IPS DF 6.9 (cell line): ENCODE data around the gene EPO.
"Not testable (repeated sequence)": the region's sequence is repeated elsewhere in the genome, so short reads cannot be mapped to it uniquely, and the experiment has no call there.

ENCODE experiments used
- DNase-seq: peaks from one replicate; pipeline ENCODE4 v3.0.0-alpha.2; 2013; ENCODE audit warnings: low read depth, low spot score
- H3K27ac ChIP-seq: one replicate; pipeline ENCODE4 v1.5.1; 2013; ENCODE audit warnings: low read length, control low read depth
- H3K27me3 ChIP-seq: 2 replicates; pipeline ENCODE4 v1.6.1; 2013; ENCODE audit warnings: mild to moderate bottlenecking, low read length; ENCODE audit not compliant: control insufficient read depth, insufficient read depth
- H3K36me3 ChIP-seq: 2 replicates; pipeline ENCODE4 v1.6.1; 2013; ENCODE audit warnings: low read length; ENCODE audit not compliant: control insufficient read depth, insufficient read depth
- H3K4me1 ChIP-seq: 2 replicates; pipeline ENCODE4 v1.6.1; 2013; ENCODE audit warnings: low read length; ENCODE audit not compliant: control insufficient read depth, insufficient read depth
- H3K4me3 ChIP-seq: 2 replicates; pipeline ENCODE4 v1.5.1; 2013; ENCODE audit warnings: mild to moderate bottlenecking, low read length
- H3K9me3 ChIP-seq: 2 replicates; pipeline ENCODE4 v1.6.1; 2013; ENCODE audit warnings: low read length, inconsistent platforms; ENCODE audit not compliant: control insufficient read depth, insufficient read depth
- WGBS: extraction: QIAGEN DNeasy Blood & Tissue Kit; methylation state at CpG from one replicate; pipeline ENCODE4 v1.1.7; 2013; ENCODE audit warnings: mixed read lengths, missing lambda C conversion rate; ENCODE audit not compliant: insufficient read length, insufficient coverage; 5-methylcytosine and 5-hydroxymethylcytosine counted together

Gene EPO

DNA sequence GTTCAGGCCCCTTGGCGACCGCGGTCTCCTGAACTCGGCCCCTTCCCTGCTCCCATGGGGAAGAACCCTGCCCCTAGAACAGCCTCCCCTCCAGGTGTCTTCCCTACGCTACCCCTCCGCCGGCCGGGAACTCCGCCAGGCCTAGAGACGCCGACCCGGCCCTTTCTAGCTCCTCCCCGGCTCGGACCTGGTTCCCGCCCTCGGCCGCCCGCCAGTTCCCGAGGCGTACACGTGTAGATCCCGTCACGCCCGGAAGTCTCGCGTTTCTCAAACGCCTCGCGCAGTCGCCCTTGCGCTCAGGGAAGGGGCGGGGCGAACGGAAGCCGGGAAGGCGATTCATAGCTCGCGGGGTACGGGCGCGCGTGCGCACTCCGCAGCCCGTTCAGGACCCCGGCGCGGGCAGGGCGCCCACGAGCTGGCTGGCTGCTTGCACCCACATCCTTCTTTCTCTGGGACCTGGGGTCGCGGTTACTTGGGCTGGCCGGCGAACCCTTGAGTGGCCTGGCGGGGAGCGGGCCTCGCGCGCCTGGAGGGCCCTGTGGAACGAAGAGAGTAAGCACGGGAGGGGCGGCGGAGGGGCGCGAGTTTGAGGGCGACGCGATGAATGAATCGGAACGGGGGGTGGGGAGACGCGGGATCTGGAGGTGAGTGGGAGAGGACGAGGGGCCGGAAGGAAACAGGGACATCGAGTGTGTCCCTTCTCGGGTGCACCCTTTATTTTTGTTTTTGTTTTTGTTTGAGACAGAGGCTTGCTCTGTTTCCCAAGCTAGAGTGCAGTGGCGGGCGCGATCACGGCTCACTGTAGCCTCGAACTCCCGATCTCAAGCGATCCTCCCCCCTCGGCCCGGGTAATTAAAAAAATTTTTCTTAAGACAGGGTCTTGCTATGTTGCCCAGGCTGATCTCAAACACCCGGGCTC lies 14.3 kb upstream of the EPO start, which contains the start of gene POP7:
POP7 (plus strand) TSS at position 369 of the 919 bp plus-strand sequence. CDS start 710 bp downstream, outside the sequence.
- peak; percentile 95 for DNase-seq
- Histone ChIP-seq H3K9me3 (no peaks in the 10 kb centered on the region), H3K27ac (no peak within 1 kb of the TSS), H3K27me3 (no peaks in the 10 kb centered on the region), H3K36me3 (0 out of 2 replicates have a peak, but pooled peaks cover 4% of the 10 kb centered on the region), H3K4me1 (no peaks in the 10 kb centered on the region), H3K4me3 (peak within 1 kb of the TSS; percentile 75)
- WGBS = no CpG with 5 or more reads among the region's 86 CpGs

DNA sequence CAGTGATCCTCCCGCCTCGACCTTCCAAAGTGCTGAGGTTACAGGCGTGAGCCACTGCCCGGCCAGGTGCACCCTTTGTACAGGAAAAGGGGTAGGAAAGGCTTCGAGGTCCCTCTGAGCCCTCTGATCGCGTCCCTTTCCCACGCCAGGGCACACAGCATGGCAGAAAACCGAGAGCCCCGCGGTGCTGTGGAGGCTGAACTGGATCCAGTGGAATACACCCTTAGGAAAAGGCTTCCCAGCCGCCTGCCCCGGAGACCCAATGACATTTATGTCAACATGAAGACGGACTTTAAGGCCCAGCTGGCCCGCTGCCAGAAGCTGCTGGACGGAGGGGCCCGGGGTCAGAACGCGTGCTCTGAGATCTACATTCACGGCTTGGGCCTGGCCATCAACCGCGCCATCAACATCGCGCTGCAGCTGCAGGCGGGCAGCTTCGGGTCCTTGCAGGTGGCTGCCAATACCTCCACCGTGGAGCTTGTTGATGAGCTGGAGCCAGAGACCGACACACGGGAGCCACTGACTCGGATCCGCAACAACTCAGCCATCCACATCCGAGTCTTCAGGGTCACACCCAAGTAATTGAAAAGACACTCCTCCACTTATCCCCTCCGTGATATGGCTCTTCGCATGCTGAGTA lies 13.5 kb upstream of the EPO start:
- 0 out of 2 replicates have a peak, but pooled peaks cover 4% of the 10 kb centered on the region for H3K36me3 ChIP-seq
- H3K9me3 ChIP-seq = no peaks in the 10 kb centered on the region
- H3K27me3 ChIP-seq = no peaks in the 10 kb centered on the region
- H3K4me3 ChIP-seq = peak overlapping the region; percentile 75
- no peak for DNase-seq
- WGBS = no CpG with 5 or more reads among the region's 34 CpGs
- H3K27ac ChIP-seq = no peak overlapping the region
- H3K4me1 ChIP-seq = no peaks in the 10 kb centered on the region

DNA sequence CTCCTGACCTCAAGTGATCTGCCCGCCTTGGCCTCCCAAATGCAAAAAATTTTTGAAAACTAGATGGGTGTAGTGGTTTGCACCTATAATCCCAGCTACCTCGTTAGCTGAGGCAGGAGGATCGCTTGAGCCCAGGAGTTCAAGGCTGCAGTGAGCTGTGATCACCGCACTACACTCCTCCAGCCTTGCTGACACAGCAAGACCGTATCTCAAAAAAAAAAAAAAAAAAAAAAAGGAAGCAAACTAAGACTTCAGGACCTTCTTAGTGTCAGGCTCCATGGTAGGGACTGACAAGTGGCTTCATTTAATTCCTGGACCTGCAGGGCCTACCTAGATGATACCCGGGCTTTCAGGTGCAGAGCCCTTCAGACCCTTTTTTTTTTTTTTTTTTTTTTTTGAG lies 11.9 kb upstream of the EPO start:
- Histone ChIP-seq H3K4me3 (no peak overlapping the region), H3K4me1 (no peaks in the 10 kb centered on the region), H3K27me3 (no peaks in the 10 kb centered on the region), H3K27ac (no peak overlapping the region), H3K36me3 (0 out of 2 replicates have a peak, but pooled peaks cover 4% of the 10 kb centered on the region), H3K9me3 (no peaks in the 10 kb centered on the region)
- no CpG with 5 or more reads among the region's 6 CpGs for WGBS
- DNase-seq = no peak

DNA sequence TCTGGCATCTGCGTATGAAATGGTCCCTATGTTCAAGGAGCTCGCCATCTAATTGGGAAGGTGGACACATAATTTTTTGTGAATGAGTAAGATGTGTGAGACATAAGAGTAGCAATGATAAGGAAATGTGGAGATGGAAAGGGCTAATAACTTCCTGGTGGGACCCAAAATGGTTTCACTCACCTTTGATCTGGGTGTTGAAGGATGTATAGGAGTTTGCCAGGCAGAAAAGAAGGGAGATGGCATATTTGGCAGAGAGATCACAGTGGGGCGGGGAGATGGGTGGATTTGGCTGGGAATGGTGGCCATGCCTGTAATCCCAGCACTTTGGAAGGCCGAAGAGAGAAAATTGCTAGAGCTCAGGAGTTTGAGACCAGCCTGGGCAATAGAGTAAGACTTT lies 9.8 kb upstream of the EPO start:
- Histone ChIP-seq H3K36me3 (0 out of 2 replicates have a peak, but pooled peaks cover 4% of the 10 kb centered on the region), H3K4me1 (no peaks in the 10 kb centered on the region), H3K27me3 (no peaks in the 10 kb centered on the region), H3K27ac (no peak overlapping the region), H3K9me3 (no peaks in the 10 kb centered on the region), H3K4me3 (no peak overlapping the region)
- no CpG with 5 or more reads among the region's 4 CpGs for WGBS
- no peak for DNase-seq

DNA sequence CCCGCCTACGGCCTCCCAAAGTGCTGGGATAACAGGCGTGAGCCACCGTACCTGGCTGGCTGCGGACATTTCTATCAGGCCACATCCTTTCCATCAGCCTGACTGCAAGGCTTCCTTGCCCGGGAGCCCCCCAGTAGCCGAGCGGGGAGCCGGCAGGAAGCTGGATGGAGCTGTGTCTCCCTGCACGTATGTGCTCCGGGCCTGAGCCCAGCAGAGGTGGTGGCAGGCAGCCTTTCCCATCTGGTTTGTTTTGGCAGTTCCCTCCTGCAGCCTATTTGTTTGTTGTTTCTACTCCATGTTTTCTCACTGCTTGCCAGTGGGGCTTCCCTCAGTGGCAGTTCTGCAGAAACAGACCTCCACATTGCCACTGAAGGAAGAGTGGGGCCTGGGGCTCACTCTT lies 8.9 kb upstream of the EPO start:
- no CpG with 5 or more reads among the region's 11 CpGs for WGBS
- no peak for DNase-seq
- H3K36me3 ChIP-seq = 0 out of 2 replicates have a peak, but pooled peaks cover 4% of the 10 kb centered on the region
- no peaks in the 10 kb centered on the region for H3K9me3 ChIP-seq
- no peaks in the 10 kb centered on the region for H3K27me3 ChIP-seq
- H3K27ac ChIP-seq = no peak overlapping the region
- H3K4me1 ChIP-seq = no peaks in the 10 kb centered on the region
- H3K4me3 ChIP-seq = no peak overlapping the region

DNA sequence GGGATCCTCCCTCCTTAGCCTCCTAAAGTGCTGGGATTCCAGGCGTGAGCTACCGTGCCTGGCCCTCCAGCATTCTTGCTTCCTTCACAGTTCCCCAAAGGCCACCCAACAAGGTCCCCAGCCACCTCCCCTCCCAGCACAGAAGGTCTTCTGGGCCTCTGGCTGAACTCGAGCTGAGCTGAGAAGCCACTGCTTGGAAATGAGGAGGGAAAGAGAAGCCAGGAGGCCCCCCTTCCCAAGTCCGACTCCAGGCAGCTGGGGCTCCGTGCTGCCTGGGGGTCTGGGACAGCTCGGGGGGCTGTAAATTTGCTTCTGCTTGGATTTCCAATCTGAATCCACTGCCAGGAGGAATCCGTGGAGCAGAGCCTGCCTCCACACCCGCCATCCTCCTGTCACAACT lies 5.5 kb upstream of the EPO start:
- Histone ChIP-seq H3K4me1 (no peaks in the 10 kb centered on the region), H3K36me3 (no peaks in the 10 kb centered on the region), H3K27me3 (peaks cover under 1% of the 10 kb centered on the region; the same call in 1 of the 2 replicates), H3K4me3 (no peak overlapping the region), H3K27ac (no peak overlapping the region), H3K9me3 (no peaks in the 10 kb centered on the region)
- no CpG with 5 or more reads among the region's 8 CpGs for WGBS
- DNase-seq = no peak

DNA sequence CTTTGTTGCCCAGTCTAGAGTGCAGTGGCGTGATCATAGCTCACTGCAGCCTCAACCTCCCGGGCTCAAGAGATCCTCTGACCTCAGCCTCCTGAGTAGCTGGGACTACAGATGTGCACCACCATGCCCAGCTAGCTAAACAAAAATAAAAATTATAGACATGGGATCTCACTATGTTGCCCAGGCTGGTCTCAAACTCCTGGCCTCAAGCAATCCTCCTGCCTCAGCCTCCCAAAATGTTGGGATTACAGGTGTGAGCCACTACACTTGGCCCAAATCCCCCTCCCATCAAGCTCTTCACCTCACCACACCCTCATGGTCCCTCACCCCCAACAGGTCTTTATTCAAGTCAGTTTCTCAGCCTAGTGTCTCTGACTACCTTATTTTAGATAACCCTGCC lies 3.2 kb upstream of the EPO start:
- not testable (repeated sequence) for H3K27ac ChIP-seq, DNase-seq, H3K4me3 ChIP-seq, H3K36me3 ChIP-seq, H3K4me1 ChIP-seq, H3K9me3 ChIP-seq
- no CpG with 5 or more reads among the region's 2 CpGs for WGBS
- peaks cover 11% of the 10 kb centered on the region; the same call in 1 of the 2 replicates for H3K27me3 ChIP-seq

DNA sequence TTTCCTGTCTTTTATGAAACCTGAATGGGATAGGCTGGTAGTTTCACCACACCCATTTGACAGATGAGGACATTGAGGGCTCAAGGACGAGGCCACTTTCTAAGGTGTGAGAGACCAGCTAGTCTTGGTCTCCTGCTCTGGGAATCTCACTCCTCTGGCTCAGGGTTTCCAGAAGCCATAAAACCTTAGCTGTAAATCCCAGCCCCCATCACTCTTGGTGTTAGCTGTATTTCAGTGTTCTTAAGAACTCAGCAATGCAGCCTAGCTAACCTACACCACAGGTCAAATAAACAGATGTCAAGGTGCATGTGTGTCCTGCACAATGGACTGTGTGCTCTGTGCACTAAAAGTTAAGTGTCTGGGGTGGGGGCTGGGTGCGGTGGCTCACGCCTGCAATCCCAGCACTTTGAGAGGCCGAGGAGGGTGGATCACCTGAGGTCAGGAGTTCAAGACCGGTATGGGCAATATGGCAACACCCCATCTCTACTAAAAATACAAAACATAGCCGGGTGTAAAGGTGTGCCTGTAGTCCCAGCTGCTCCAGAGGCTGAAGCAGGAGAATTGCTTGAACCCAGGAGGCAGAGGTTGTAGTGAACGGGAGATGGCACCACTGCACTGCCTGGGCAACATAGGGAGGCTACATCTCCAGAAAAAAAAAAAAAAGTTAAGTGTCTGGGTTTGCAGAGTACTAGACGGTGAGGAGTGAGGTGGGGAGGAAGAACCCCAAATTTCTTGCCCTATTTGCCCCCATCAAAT lies 567 bp upstream of the EPO start:
- Histone ChIP-seq H3K27me3 (peaks cover 11% of the 10 kb centered on the region; the same call in 1 of the 2 replicates), H3K4me3 (no peak overlapping the region; the same call in 1 of the 2 replicates), H3K4me1 (no peaks in the 10 kb centered on the region), H3K36me3 (no peaks in the 10 kb centered on the region), H3K27ac (no peak overlapping the region), H3K9me3 (no peaks in the 10 kb centered on the region)
- DNase-seq = no peak
- WGBS = no CpG with 5 or more reads among the region's 8 CpGs

DNA sequence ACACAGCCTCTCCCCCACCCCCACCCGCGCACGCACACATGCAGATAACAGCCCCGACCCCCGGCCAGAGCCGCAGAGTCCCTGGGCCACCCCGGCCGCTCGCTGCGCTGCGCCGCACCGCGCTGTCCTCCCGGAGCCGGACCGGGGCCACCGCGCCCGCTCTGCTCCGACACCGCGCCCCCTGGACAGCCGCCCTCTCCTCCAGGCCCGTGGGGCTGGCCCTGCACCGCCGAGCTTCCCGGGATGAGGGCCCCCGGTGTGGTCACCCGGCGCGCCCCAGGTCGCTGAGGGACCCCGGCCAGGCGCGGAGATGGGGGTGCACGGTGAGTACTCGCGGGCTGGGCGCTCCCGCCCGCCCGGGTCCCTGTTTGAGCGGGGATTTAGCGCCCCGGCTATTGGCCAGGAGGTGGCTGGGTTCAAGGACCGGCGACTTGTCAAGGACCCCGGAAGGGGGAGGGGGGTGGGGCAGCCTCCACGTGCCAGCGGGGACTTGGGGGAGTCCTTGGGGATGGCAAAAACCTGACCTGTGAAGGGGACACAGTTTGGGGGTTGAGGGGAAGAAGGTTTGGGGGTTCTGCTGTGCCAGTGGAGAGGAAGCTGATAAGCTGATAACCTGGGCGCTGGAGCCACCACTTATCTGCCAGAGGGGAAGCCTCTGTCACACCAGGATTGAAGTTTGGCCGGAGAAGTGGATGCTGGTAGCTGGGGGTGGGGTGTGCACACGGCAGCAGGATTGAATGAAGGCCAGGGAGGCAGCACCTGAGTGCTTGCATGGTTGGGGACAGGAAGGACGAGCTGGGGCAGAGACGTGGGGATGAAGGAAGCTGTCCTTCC lies 620 bp downstream of the EPO start:
- Histone ChIP-seq H3K9me3 (no peaks in the 10 kb centered on the region), H3K27ac (no peak overlapping the region), H3K27me3 (peaks cover 11% of the 10 kb centered on the region; the same call in 1 of the 2 replicates), H3K36me3 (no peaks in the 10 kb centered on the region), H3K4me1 (no peaks in the 10 kb centered on the region), H3K4me3 (peak overlapping the region; percentile 54; the same call in 1 of the 2 replicates)
- WGBS = no CpG with 5 or more reads among the region's 56 CpGs
- DNase-seq = no peak
